ENCODE results near the gene FJX1.

The FJX1 gene

DNA sequence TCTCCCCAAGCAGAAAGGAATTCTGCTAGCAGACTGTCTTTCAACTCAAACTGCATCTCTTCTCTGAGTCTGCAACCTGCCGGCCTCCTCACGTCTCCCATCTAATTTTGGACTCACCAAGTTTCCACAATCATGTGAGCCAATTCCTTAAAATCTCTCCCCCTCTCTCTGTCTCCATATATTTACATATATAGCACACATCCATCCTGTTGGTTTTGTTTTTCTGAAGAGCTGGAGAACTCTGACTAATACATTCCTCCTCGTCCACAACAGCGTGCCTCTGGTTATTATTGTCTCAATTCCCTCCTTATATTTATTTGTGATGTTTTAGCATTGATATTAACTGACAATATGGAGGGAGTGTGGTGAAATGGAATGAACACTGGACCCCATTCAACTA lies 29.6 kb upstream of the FJX1 start:
- no peak overlapping the region for H3K27ac ChIP-seq
- H3K36me3 ChIP-seq = no peaks in the 10 kb centered on the region
- peaks cover 4 to 7% of the 10 kb centered on the region in 2 experiments for H3K4me1 ChIP-seq (ENCODE audit: control insufficient read depth in 1 of 2, insufficient read depth in 1 of 2, low read depth in 1 of 2, low read length in 1 of 2)
- H3K9me3 ChIP-seq = no peaks in the 10 kb centered on the region
- H3K4me3 ChIP-seq (ENCODE audit: low read depth in 1 of 2, low read length in 1 of 2) = no peak overlapping the region
- H3K27me3 ChIP-seq = peaks cover 37% of the 10 kb centered on the region
- TF ChIP-seq, protein P1, sequence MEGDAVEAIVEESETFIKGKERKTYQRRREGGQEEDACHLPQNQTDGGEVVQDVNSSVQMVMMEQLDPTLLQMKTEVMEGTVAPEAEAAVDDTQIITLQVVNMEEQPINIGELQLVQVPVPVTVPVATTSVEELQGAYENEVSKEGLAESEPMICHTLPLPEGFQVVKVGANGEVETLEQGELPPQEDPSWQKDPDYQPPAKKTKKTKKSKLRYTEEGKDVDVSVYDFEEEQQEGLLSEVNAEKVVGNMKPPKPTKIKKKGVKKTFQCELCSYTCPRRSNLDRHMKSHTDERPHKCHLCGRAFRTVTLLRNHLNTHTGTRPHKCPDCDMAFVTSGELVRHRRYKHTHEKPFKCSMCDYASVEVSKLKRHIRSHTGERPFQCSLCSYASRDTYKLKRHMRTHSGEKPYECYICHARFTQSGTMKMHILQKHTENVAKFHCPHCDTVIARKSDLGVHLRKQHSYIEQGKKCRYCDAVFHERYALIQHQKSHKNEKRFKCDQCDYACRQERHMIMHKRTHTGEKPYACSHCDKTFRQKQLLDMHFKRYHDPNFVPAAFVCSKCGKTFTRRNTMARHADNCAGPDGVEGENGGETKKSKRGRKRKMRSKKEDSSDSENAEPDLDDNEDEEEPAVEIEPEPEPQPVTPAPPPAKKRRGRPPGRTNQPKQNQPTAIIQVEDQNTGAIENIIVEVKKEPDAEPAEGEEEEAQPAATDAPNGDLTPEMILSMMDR (IDR thresholded peaks at IDR 0.05) = no peak

DNA sequence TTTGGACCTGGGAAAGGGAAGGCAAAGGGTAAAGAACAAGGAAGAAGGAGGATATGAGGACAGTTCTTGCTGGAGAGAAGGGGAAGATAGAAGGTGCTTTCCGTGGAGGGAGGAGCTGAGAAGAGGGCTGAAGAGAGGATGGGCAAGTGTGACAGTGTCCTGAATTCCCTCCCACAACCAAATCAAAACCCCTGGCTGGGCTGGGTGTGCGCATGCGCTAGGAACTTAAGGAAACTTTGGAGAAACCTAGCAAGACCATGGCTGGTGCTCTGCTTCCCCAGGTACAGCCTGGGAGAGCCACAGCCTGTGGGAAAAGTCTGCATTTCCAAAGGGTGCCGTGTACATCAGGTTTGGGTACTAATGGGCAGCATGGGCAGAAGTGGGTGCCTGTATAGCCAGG lies 29.0 kb upstream of the FJX1 start:
- H3K36me3 ChIP-seq = no peaks in the 10 kb centered on the region
- H3K27ac ChIP-seq = no peak overlapping the region
- H3K27me3 ChIP-seq = peaks cover 37% of the 10 kb centered on the region
- no peaks in the 10 kb centered on the region for H3K9me3 ChIP-seq
- TF ChIP-seq, protein P1 (IDR thresholded peaks at IDR 0.05) = no peak
- H3K4me1 ChIP-seq (ENCODE audit: control insufficient read depth in 1 of 2, insufficient read depth in 1 of 2, low read depth in 1 of 2, low read length in 1 of 2) = peaks cover 4 to 7% of the 10 kb centered on the region in 2 experiments
- no peak overlapping the region for H3K4me3 ChIP-seq (ENCODE audit: low read depth in 1 of 2, low read length in 1 of 2)

DNA sequence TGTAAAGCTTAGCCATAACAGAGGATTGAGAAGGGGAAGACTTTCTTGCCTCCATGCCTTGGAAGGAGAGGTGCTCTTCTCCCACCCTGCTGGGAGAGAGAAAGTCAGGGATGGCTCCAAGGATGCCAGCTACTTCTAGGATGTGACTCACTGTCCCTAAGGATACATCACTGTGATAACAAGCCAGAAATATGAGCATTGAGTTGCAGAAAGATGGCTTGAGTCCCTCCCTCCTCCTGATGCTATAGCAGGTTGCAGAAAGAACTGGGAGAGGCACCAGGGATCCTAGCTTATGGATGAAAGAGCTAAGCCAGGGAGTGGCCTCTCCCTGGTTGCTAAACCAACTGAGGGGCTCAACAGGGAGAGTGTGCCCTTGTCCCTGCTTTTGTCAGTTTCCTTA lies 27.8 kb upstream of the FJX1 start:
- Histone ChIP-seq H3K36me3 (no peaks in the 10 kb centered on the region), H3K9me3 (no peaks in the 10 kb centered on the region), H3K27ac (no peak overlapping the region), H3K4me1 (ENCODE audit: control insufficient read depth in 1 of 2, insufficient read depth in 1 of 2, low read depth in 1 of 2, low read length in 1 of 2) (peaks cover under 1 to 1% of the 10 kb centered on the region in 2 experiments), H3K27me3 (peaks cover 36% of the 10 kb centered on the region), H3K4me3 (ENCODE audit: low read depth in 1 of 2, low read length in 1 of 2) (no peak overlapping the region)
- TF ChIP-seq, protein P1 (IDR thresholded peaks at IDR 0.05) = no peak

DNA sequence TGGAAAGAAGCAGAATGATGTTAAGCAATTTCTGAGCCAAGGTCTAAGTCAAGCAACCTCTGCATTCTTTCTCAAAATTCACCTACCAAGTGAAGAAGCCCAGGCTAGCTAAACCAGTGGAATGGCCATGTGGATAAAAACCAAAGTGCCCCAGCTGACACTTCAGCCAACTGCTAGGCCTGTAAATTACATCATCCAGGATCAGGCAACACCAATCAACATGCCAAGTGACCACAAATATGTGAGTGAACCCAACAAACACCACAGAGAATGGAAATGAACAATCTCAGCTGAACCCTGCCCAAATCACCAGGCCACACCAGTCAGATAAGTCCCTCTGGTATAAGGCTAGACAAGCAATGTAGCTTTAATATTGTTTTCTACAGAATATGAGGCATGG lies 25.1 kb upstream of the FJX1 start:
- H3K4me3 ChIP-seq (ENCODE audit: low read depth in 1 of 2, low read length in 1 of 2) = no peak overlapping the region
- TF ChIP-seq, protein P1 (IDR thresholded peaks at IDR 0.05) = no peak
- no peaks in the 10 kb centered on the region for H3K9me3 ChIP-seq
- H3K4me1 ChIP-seq (ENCODE audit: control insufficient read depth in 1 of 2, insufficient read depth in 1 of 2, low read depth in 1 of 2, low read length in 1 of 2) = no peaks in the 10 kb centered on the region
- H3K36me3 ChIP-seq = no peaks in the 10 kb centered on the region
- H3K27ac ChIP-seq = no peak overlapping the region
- peaks cover 27% of the 10 kb centered on the region for H3K27me3 ChIP-seq

DNA sequence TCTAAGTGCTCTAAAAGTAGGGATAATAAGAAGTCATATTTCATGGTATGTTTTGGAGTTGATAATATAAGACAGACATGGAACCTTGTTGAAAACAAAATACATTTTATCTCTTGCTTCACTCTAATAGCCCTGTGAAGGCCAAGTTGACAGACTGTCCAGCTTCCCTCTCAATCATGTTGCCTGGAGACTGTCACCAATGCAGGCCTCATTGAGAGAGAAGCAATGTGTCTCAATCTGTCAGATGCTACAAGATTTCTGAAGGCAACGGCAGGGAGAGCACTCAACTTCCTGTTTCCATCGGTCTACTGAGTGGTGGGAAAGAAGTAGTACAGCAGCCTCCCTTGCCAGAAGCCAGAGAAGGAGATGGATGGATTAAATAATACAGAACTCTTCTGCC lies 23.6 kb upstream of the FJX1 start:
- Histone ChIP-seq H3K27me3 (peaks cover 36% of the 10 kb centered on the region), H3K9me3 (no peaks in the 10 kb centered on the region), H3K4me3 (ENCODE audit: low read depth in 1 of 2, low read length in 1 of 2) (no peak overlapping the region), H3K36me3 (no peaks in the 10 kb centered on the region), H3K4me1 (ENCODE audit: control insufficient read depth in 1 of 2, insufficient read depth in 1 of 2, low read depth in 1 of 2, low read length in 1 of 2) (no peaks in the 10 kb centered on the region), H3K27ac (no peak overlapping the region)
- TF ChIP-seq, protein P1 (IDR thresholded peaks at IDR 0.05) = no peak

Measured in neutrophil (primary cell).